Activated naive CD8-positive, alpha-beta T cell treated with anti-CD3 and anti-CD28 coated beads, Interleukin-2, amount 50 U/mL, for 24 hours (primary cell): ENCODE results near the gene DHRS4L2.
A peak's percentile ranks its signal among the peaks of the same experiment; 100 is the strongest.
"Not testable (repeated sequence)": the region's sequence is repeated elsewhere in the genome, so short reads cannot be mapped to it uniquely, and the experiment has no call there.

ENCODE experiments used
- ATAC-seq: fragments of 150-1000 bp; cut with Tn5 transposase; one replicate; pipeline ENCODE4 v1.10.0; 2021
- DNase-seq: peaks from one replicate; pipeline ENCODE4 v3.0.0; 2021
- H3K27ac Mint-ChIP-seq: one replicate; pipeline ENCODE4 v1.8.0; 2021; ENCODE audit warnings: mild to moderate bottlenecking, mixed read lengths
- H3K27me3 Mint-ChIP-seq: one replicate; pipeline ENCODE4 v1.8.0; 2021; ENCODE audit warnings: mixed read lengths
- H3K36me3 Mint-ChIP-seq: one replicate; pipeline ENCODE4 v1.8.0; 2021; ENCODE audit warnings: low read depth, mixed read lengths
- H3K4me1 Mint-ChIP-seq: one replicate; pipeline ENCODE4 v1.8.0; 2021; ENCODE audit warnings: mixed read lengths
- H3K4me3 Mint-ChIP-seq: one replicate; pipeline ENCODE4 v1.8.0; 2021; ENCODE audit warnings: mild to moderate bottlenecking, moderate library complexity, mixed read lengths
- H3K9me3 Mint-ChIP-seq: one replicate; pipeline ENCODE4 v1.8.0; 2021; ENCODE audit warnings: mixed read lengths

The DHRS4L2 gene

DNA sequence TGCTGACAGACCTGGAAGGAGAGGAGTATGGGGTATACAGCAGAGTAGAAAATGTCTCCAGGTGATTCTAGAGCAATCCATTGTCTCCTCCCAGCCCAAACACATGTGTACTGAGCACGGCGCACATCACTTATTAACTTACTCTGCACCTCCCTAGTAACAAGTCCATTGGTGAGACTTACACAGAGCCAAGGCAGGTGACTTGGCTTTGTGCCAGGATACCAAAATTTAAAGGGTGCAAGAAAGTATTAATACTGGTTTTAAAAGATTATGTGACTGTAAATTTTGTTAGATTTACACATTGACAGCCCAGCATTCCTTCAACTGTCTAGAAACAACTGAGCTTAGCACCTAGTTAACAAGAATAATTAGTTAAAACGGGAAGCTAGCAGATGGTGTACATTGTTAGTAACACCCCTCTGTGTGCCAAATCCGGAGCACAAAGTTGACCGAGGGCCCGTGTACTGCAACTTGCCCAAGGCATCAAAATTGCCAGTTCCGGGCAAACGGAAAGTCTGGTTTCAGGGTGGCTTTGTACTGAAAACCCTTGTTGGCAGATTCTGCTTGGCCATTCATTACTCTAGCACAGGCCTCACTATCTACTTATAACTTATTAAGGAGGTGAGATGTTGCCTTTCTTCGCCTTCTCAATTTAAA is 30.7 kb upstream of the DHRS4L2 start:
- not testable (repeated sequence) for ATAC-seq, H3K36me3 Mint-ChIP-seq, DNase-seq, H3K4me1 Mint-ChIP-seq, H3K27ac Mint-ChIP-seq, H3K9me3 Mint-ChIP-seq, H3K27me3 Mint-ChIP-seq, H3K4me3 Mint-ChIP-seq

DNA sequence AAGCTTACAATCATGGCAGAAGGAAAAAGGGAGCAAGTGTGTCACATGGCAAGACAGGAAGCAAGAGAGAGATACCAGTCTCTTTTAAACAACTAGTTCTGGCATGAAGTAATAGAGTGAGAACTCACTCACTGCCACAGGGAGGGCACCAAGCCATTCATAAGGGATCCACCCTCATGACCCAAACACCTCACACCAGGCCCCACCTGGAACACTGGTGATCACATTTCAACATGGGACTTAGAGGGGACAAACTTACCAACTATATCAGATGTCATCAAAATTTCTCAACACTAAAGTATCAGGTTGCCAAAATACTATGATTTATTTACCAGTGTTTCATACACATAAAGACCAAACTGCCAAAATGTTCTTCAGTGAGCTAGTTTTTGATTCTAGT is 27.8 kb upstream of the DHRS4L2 start:
- not testable (repeated sequence) for H3K4me1 Mint-ChIP-seq, H3K4me3 Mint-ChIP-seq, H3K36me3 Mint-ChIP-seq, DNase-seq, H3K9me3 Mint-ChIP-seq, H3K27me3 Mint-ChIP-seq, ATAC-seq, H3K27ac Mint-ChIP-seq

DNA sequence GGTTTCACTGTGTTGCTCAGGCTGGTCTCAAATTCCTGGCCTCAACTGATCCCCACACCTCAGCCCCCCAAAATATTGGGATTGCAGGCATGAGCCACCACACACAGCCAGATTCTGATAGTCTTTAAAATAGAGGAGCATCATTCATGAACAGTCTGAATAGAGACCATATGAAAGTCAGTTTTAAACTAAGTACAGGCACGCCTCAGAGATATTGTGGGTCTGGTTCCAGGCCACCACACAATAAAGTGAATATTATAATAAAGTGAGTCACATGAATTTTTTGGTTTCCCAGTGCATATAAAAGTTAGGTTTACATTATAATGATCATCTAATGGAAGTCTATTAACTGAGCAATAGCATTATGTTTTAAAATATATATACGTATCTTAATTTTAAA is 27.0 kb upstream of the DHRS4L2 start:
- not testable (repeated sequence) for H3K4me1 Mint-ChIP-seq, H3K9me3 Mint-ChIP-seq, H3K36me3 Mint-ChIP-seq, ATAC-seq, DNase-seq, H3K27me3 Mint-ChIP-seq, H3K27ac Mint-ChIP-seq, H3K4me3 Mint-ChIP-seq

DNA sequence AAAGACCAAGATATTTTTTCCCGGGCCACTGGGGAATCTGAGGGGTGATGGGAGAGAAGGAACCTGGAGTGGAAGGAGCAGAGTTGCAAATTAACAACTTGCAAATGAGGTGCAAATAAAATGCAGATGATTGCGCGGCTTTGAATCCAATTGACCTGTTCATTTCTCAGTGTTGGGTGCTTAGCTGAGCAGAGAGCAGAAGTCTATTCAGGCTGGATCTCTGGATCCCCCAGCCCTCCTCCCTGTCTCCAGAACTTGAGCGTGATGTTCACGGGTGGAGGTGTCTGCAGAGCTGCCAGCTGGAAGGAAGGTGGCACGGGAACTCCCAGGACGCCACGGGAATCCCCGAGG is 19.6 kb upstream of the DHRS4L2 start:
- not testable (repeated sequence) for H3K27me3 Mint-ChIP-seq, H3K4me1 Mint-ChIP-seq, H3K36me3 Mint-ChIP-seq, H3K27ac Mint-ChIP-seq, H3K9me3 Mint-ChIP-seq, DNase-seq, ATAC-seq, H3K4me3 Mint-ChIP-seq

DNA sequence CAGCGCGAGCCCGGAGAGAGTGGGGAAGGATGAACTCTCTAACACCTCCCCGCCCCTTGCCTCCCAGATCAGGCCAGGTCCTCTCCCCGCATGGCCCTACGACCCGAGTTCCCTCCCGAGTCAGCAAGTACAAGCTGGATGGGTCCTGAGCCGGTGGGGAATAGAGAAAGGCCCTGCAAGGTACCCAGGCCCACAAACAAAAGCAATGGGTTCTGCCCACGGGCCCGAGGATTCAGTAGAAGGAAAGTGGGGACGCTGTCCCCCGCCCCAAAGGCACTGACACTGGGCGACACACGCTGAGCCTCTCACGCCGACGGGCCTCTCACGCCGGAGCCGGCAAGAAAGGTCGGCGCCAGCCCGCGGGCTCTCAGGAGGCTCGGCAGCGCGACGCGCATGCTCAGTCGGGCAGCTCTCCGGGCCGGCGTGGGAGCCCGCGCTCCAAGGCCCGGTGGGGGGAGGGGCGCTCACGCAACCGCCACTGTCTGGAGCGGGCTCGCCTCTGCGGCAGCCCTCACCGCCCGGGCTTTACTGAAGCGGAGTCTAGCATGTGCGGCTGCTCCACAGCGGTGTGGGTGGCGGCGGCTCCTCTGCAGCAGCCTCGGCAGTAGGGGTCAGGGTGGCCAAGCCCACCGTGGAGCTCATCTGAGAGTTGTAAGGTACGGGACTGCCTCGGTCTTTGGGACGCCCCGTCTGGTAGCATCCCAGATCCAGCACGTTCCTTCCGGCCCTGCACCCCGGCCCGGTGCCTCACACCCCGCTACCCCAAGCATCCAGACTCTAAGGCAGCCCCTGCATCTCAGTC is 19.0 kb upstream of the DHRS4L2 start:
- H3K36me3 Mint-ChIP-seq, H3K27ac Mint-ChIP-seq, H3K27me3 Mint-ChIP-seq, H3K9me3 Mint-ChIP-seq, H3K4me1 Mint-ChIP-seq: not testable (repeated sequence)
- ATAC-seq (peak; percentile 96), DNase-seq (peak; percentile 79)
- H3K4me3 Mint-ChIP-seq, result peak overlapping the region; percentile 53

DNA sequence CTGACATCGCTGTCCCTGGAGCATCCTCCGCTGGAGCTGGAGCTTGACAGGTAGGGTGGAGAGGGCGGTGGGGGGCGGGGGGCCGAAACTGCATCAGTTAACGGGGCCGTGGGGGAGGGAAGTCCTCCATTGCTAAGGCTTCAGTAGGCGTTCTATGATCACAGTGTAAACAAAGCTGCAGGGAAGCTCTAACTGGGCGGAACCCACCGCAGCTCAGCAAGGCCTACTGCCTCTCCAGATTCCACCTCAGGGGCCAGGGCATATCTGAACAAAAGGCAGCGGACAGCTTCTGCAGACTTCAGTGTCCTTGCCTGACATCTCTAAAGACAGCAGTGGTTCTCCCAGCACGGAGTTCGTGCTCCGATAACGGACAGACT is 18.5 kb upstream of the DHRS4L2 start:
- ATAC-seq, H3K27ac Mint-ChIP-seq, DNase-seq, H3K36me3 Mint-ChIP-seq, H3K4me1 Mint-ChIP-seq, H3K4me3 Mint-ChIP-seq, H3K27me3 Mint-ChIP-seq, H3K9me3 Mint-ChIP-seq: not testable (repeated sequence)

DNA sequence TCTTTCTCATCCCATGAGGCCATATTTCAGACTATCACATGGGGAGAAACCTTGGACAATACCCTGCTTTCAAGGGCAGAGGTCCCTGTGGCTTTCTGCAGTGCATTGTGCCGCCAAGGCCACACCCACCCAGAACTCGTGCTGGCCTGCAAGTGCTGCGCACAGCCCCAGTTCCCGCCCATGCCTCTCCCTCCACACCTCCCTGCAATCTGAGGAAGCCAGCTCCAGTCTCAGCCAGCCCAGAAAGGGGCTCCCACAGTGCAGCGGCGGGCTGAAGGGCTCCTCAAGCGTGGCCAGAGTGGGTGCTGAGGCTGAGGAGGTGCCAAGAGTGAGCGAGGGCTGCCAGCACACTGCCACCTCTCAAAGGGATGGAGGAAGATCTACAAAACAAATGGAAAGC is 15.6 kb upstream of the DHRS4L2 start:
- not testable (repeated sequence) for H3K27ac Mint-ChIP-seq, DNase-seq, H3K4me1 Mint-ChIP-seq, H3K27me3 Mint-ChIP-seq, ATAC-seq, H3K36me3 Mint-ChIP-seq, H3K9me3 Mint-ChIP-seq, H3K4me3 Mint-ChIP-seq

DNA sequence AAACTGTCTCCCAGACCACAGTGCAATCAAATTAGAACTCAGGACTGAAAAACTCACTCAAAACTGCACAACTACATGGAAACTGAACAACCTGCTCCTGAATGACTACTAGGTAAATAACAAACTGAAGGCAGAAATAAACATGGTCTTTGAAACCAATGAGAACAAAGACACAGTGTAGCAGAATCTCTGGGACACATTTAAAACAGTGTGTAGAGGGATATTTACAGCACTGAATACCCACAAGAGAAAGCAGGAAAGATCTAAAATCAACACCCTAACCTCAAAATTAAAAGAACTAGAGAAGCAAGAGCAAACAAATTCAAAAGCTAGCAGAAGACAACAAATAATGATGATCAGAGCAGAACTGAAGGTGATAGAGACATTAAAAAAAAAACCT is 14.7 kb upstream of the DHRS4L2 start:
- not testable (repeated sequence) for H3K27ac Mint-ChIP-seq, H3K4me1 Mint-ChIP-seq, H3K27me3 Mint-ChIP-seq, ATAC-seq, H3K4me3 Mint-ChIP-seq, H3K9me3 Mint-ChIP-seq, H3K36me3 Mint-ChIP-seq, DNase-seq

DNA sequence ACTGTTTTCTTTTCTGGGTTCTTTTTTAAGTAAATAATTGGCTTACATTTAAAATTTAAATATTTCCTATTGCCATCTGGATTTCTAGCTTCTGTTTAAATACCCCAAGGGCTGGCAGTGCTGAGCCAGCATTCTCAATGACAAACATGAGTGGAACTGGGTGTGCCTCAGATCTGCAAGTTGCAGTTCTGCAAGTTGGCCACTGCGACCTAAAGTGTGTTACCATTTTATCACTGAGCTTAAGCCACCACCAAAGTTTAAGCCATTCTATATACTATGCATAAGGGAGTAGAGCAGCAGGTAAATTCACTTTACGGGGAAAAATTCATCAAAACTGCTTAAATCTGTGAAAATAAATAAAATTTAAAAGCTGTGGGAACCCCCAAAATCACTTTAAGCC is 11.5 kb upstream of the DHRS4L2 start:
- ATAC-seq, H3K36me3 Mint-ChIP-seq, DNase-seq, H3K9me3 Mint-ChIP-seq, H3K27ac Mint-ChIP-seq, H3K4me3 Mint-ChIP-seq, H3K4me1 Mint-ChIP-seq, H3K27me3 Mint-ChIP-seq: not testable (repeated sequence)

DNA sequence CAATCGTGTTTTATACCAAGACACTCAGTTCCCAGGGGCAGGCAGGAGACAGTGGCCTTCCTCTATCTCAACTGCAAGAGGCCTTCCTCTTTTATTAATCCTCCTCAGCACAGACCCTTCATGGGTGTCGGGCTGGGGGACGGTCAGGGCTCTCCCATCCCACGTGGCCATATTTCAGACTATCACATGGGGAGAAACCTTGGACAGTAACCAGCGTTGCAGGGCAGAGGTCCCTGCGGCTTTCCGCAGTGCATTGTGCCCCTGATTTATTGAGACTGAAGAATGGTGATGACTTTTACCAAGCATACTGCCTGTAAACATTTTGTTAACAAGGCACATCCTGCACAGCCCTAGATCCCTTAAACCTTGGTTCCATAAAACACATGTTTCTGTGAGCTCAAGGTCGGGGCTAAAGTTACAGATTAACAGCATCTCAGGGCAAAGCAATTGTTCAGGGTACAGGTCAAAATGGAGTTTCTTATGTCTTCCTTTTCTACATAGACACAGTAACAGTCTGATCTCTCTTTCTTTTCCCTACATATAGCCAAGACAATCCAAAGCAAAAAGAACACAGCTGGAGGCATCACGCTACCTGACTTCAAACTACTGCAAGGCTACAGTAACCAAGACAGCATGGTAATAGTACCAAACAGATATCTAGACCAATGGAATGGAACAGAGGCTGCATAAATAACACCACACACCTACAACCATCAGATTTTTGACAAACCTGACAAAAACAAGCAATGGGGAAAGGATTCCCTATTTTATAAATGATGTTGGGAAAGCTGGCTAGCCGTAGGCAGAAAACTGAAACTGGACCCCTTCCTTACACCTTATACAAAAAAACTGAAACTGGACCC is 6.5 kb upstream of the DHRS4L2 start:
- not testable (repeated sequence) for H3K27ac Mint-ChIP-seq, DNase-seq, ATAC-seq, H3K9me3 Mint-ChIP-seq, H3K27me3 Mint-ChIP-seq, H3K36me3 Mint-ChIP-seq, H3K4me1 Mint-ChIP-seq, H3K4me3 Mint-ChIP-seq

DNA sequence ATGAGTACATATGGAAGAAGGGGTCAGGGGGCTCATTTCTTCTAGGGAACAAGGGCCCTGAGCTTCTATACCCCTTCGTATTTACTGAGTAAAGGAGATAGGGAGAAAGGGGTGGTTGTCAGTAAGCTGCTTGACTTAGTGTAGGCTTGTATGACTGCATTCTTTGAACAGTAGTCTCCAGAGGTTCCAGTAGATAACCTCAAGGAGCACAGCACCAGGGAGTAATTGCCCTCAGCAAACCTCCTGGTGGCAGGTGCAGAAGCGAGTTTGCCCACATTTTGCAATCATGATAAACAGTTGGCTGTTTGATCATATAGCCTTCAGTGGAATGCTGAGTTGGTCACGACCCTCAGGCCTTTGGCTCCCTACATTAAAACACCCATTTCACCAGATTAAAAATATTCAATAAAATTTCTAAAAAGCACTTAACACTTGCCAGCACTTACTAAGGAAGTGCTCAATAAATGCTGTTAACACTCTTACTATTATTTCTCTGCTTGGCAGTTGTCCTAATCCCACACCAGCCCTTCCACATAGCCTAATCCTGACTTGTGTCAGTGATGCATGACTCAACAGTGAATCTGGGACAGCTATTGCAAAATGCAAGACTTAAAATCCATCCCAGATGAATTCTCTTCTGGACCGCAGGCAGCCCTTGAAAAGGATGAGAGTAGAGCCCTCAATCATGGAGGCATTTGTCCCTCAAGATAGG is 3.7 kb upstream of the DHRS4L2 start:
- no peaks in the 10 kb centered on the region for H3K9me3 Mint-ChIP-seq
- H3K4me3 Mint-ChIP-seq, result no peak overlapping the region
- ATAC-seq, result no peak
- H3K36me3 Mint-ChIP-seq, result peaks cover 5% of the 10 kb centered on the region
- H3K27me3 Mint-ChIP-seq, result no peaks in the 10 kb centered on the region
- no peak overlapping the region for H3K27ac Mint-ChIP-seq
- peaks cover 26% of the 10 kb centered on the region for H3K4me1 Mint-ChIP-seq
- no peak for DNase-seq

DNA sequence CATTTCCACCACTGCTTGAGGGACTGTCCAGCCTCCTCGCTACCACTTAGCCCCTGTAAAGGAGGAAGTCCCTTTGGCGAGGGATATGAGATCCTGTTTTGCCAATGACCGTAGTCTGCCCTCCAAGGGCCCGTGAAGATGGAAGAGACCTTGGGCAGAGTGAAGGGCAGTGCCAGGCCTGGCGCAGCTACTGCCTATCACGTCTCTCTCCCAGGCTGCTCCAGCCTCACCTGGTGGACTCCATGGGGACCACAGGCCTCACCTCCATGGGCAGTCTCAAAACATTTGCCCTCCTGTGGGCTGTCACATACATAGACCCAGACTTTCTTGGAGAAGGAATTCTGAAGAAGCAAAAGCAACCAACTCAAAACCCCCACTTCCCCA is 514 bp upstream of the DHRS4L2 start:
- peaks cover 22% of the 10 kb centered on the region for H3K4me1 Mint-ChIP-seq
- peak; percentile 15 for ATAC-seq
- DNase-seq, H3K27ac Mint-ChIP-seq, H3K9me3 Mint-ChIP-seq, H3K27me3 Mint-ChIP-seq, H3K36me3 Mint-ChIP-seq: not testable (repeated sequence)
- H3K4me3 Mint-ChIP-seq, result peak overlapping the region; percentile 50

DNA sequence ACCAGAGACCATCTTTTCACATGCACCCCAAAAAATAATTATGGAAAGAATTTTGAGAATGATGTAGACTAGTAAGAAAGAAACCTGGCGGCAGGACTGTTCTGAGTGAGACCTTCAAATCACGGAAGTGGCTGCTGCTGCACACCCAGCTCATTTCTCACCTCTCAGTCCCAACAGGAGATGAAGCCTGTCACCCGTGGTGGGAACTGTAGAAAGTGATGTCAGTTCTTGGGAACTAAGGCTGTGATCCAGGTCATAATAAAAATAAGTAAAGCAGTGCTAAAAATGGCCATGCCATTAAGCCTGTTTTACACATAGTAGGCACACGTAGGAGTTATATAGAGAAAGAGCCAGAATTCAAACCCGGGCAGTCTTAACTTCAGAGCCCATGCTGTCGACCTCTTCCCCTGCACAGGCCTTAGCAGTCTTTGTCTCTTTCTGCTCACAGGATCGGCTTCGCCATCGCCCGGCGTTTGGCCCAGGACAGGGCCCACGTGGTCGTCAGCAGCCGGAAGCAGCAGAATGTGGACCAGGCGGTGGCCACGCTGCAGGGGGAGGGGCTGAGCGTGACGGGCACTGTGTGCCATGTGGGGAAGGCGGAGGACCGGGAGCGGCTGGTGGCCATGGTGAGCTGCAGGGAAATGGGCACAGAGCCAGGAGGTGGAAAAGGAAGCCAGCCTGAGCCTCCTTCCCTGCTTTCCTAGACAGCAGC is 1.2 kb downstream of the DHRS4L2 start:
- not testable (repeated sequence) for ATAC-seq
- Mint-ChIP-seq H3K4me3 (peak overlapping the region; percentile 79), H3K27ac (peak overlapping the region; percentile 73)

DNA sequence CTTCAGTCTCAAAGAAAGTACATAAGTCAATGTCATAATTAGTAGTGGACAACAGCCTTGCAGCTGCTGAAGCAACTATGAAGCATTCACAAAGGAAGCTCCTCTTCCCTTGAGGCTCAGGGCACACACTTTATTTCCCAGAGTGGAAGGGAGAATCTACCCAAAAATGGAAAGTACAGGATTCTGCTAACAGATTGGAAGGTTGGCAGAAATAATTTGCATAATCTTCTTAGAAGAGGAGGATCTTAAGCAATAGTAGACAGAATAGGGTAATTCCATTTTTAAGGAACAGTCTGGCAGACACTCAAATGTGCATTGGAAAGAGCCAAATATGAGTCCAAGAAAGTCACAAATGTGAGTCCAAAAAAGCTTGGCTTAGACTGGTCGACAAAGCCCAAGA is 2.2 kb downstream of the DHRS4L2 start:
- not testable (repeated sequence) for ATAC-seq, H3K9me3 Mint-ChIP-seq, H3K36me3 Mint-ChIP-seq, H3K4me3 Mint-ChIP-seq, DNase-seq, H3K27me3 Mint-ChIP-seq, H3K27ac Mint-ChIP-seq
- H3K4me1 Mint-ChIP-seq, result peaks cover 22% of the 10 kb centered on the region

More for the DNA sequence above, 1.2 kb downstream of the DHRS4L2 start:
- not testable (repeated sequence) for H3K9me3 Mint-ChIP-seq, H3K27me3 Mint-ChIP-seq, DNase-seq, H3K36me3 Mint-ChIP-seq
- peaks cover 22% of the 10 kb centered on the region for H3K4me1 Mint-ChIP-seq
